Fibroblast of skin of right quadriceps (primary cell): Measurements from ENCODE around the gene GPRC5B.
A peak's percentile ranks its signal among the peaks of the same experiment; 100 is the strongest.

Experiments
- DNase-seq: peaks from one replicate; pipeline ENCODE4 v3.0.0-alpha.2; 2013

The GPRC5B gene

GRCh38 chr16:19842426-19843157, 42.1 kb downstream of the GPRC5B start:
- no peak for DNase-seq

- DNase-seq = no peak
Observed at GRCh38 chr16:19841184-19841583, 43.5 kb downstream of the GPRC5B start.

- no peak for DNase-seq
Observed at GRCh38 chr16:19840524-19841110, 44.0 kb downstream of the GPRC5B start.

- no peak for DNase-seq
Observed at GRCh38 chr16:19837984-19838707, 46.5 kb downstream of the GPRC5B start.

- peak; percentile 25 for DNase-seq
Observed at GRCh38 chr16:19837331-19837980, 47.2 kb downstream of the GPRC5B start.

GRCh38 chr16:19835968-19836421, 48.7 kb downstream of the GPRC5B start:
- peak; percentile 45 for DNase-seq

- no peak for DNase-seq
Observed at GRCh38 chr16:19835196-19835595, 49.5 kb downstream of the GPRC5B start.

- no peak for DNase-seq
Observed at GRCh38 chr16:19833581-19833980, 51.1 kb downstream of the GPRC5B start.

GRCh38 chr16:19833176-19833575, 51.5 kb downstream of the GPRC5B start:
- no peak for DNase-seq

- DNase-seq = peak; percentile 54
Observed at GRCh38 chr16:19831678-19832077, 53.0 kb downstream of the GPRC5B start.

GRCh38 chr16:19830902-19831560, 53.6 kb downstream of the GPRC5B start:
- DNase-seq = no peak

GRCh38 chr16:19829844-19830692, 54.6 kb downstream of the GPRC5B start:
- DNase-seq = no peak

GRCh38 chr16:19824216-19824615, 60.4 kb downstream of the GPRC5B start:
- no peak for DNase-seq

- DNase-seq = no peak
Observed at GRCh38 chr16:19823322-19823721, 61.3 kb downstream of the GPRC5B start.

GRCh38 chr16:19822533-19822932, 62.1 kb downstream of the GPRC5B start:
- peak; percentile 58 for DNase-seq

GRCh38 chr16:19817875-19818274, 66.8 kb downstream of the GPRC5B start:
- DNase-seq = no peak

- no peak for DNase-seq
Observed at GRCh38 chr16:19817122-19817521, 67.5 kb downstream of the GPRC5B start.

- DNase-seq = no peak
Observed at GRCh38 chr16:19815418-19815817, 69.2 kb downstream of the GPRC5B start.

GRCh38 chr16:19812986-19813385, 71.7 kb downstream of the GPRC5B start:
- DNase-seq = no peak

GRCh38 chr16:19810817-19811731, 73.6 kb downstream of the GPRC5B start:
- DNase-seq = peak; percentile 62

- no peak for DNase-seq
Observed at GRCh38 chr16:19809693-19810092, 75.0 kb downstream of the GPRC5B start.
